Neural crest cell (in vitro differentiated cells): Measurements from ENCODE around the gene SLC13A2. TPM values are rescaled to one million over a fixed set of nuclear protein-coding genes. Genes with fewer than 3 reads are reported as not detected.
"Not testable (repeated sequence)": the region's sequence is repeated elsewhere in the genome, so short reads cannot be mapped to it uniquely, and the experiment has no call there.

Experiments
- DNase-seq: peaks from one replicate; pipeline ENCODE4 v3.0.0; 2021; ENCODE audit warnings: low read depth, mixed read lengths, low spot score
- H3K27ac Mint-ChIP-seq: one replicate; pipeline ENCODE4 v1.8.0; 2021; ENCODE audit warnings: mild to moderate bottlenecking, mixed read lengths; ENCODE audit not compliant: unreplicated experiment
- H3K27me3 Mint-ChIP-seq: 2 replicates; pipeline ENCODE4 v1.8.0; 2021; ENCODE audit warnings: low read depth, mild to moderate bottlenecking, mixed read lengths
- H3K36me3 Mint-ChIP-seq: 2 replicates; pipeline ENCODE4 v1.8.0; 2021; ENCODE audit warnings: low read depth, mild to moderate bottlenecking, mixed read lengths
- H3K4me1 Mint-ChIP-seq: 2 replicates; pipeline ENCODE4 v1.8.0; 2021; ENCODE audit warnings: mixed read lengths
- H3K4me3 Mint-ChIP-seq: one replicate; pipeline ENCODE4 v1.8.0; 2021; ENCODE audit warnings: mild to moderate bottlenecking, mixed read lengths
- H3K9me3 Mint-ChIP-seq: 2 replicates; pipeline ENCODE4 v1.8.0; 2021; ENCODE audit warnings: mixed read lengths
- CTCF ChIP-seq: fragments of 200-600 bp; sonication (generic); conservative IDR thresholded peaks from 2 replicates; pipeline ENCODE4 v1.5.0; 2021; ENCODE audit warnings: antibody characterized with exemption, mild to moderate bottlenecking
- total RNA-seq: library from RNA; stranded (reverse); gene quantifications from 2 replicates; pipeline ENCODE4 v1.2.1, GENCODE V29; 2021

Gene SLC13A2
- total RNA-seq, 1 donor from 2014 or later, result not detected

GRCh38 chr17:28443901-28444638 lies 29.4 kb upstream of the SLC13A2 start:
- Mint-ChIP-seq H3K4me3 (no peak overlapping the region), H3K4me1 (no peaks in the 10 kb centered on the region), H3K36me3 (no peaks in the 10 kb centered on the region), H3K9me3 (peaks cover 3% of the 10 kb centered on the region), H3K27me3 (peaks cover 31% of the 10 kb centered on the region), H3K27ac (no peak overlapping the region)
- no peak for DNase-seq
- no peak for TF ChIP-seq CTCF

GRCh38 chr17:28446716-28447395 lies 26.6 kb upstream of the SLC13A2 start:
- Mint-ChIP-seq H3K4me3 (no peak overlapping the region), H3K27ac (no peak overlapping the region)

GRCh38 chr17:28447396-28447760 lies 26.1 kb upstream of the SLC13A2 start:
- H3K27me3 Mint-ChIP-seq, result peaks cover 43% of the 10 kb centered on the region
- H3K4me1 Mint-ChIP-seq, result no peaks in the 10 kb centered on the region
- H3K9me3 Mint-ChIP-seq, result peaks cover 7% of the 10 kb centered on the region
- TF ChIP-seq CTCF, result no peak
- H3K36me3 Mint-ChIP-seq, result no peaks in the 10 kb centered on the region
- H3K27ac Mint-ChIP-seq, result no peak overlapping the region
- H3K4me3 Mint-ChIP-seq, result no peak overlapping the region
- DNase-seq, result no peak

More at GRCh38 chr17:28446716-28447395, 26.6 kb upstream of the SLC13A2 start:
- no peaks in the 10 kb centered on the region for H3K4me1 Mint-ChIP-seq
- H3K36me3 Mint-ChIP-seq, result no peaks in the 10 kb centered on the region
- TF ChIP-seq CTCF, result no peak
- H3K27me3 Mint-ChIP-seq, result peaks cover 46% of the 10 kb centered on the region
- no peak for DNase-seq
- H3K9me3 Mint-ChIP-seq, result peaks cover 7% of the 10 kb centered on the region

- H3K27me3 Mint-ChIP-seq, result peaks cover 51% of the 10 kb centered on the region
- no peaks in the 10 kb centered on the region for H3K36me3 Mint-ChIP-seq
- H3K4me3 Mint-ChIP-seq, result no peak overlapping the region
- peaks cover 10% of the 10 kb centered on the region for H3K9me3 Mint-ChIP-seq
- no peaks in the 10 kb centered on the region for H3K4me1 Mint-ChIP-seq
- TF ChIP-seq CTCF, result no peak
- no peak overlapping the region for H3K27ac Mint-ChIP-seq
- DNase-seq, result no peak
Observed at GRCh38 chr17:28449859-28450258, 23.6 kb upstream of the SLC13A2 start.

- no peak for DNase-seq
- H3K36me3 Mint-ChIP-seq, result peaks cover 4% of the 10 kb centered on the region
- H3K27ac Mint-ChIP-seq, result no peak overlapping the region
- TF ChIP-seq CTCF, result no peak
- no peak overlapping the region for H3K4me3 Mint-ChIP-seq
- H3K9me3 Mint-ChIP-seq, result no peaks in the 10 kb centered on the region
- no peaks in the 10 kb centered on the region for H3K4me1 Mint-ChIP-seq
- peaks cover 9% of the 10 kb centered on the region for H3K27me3 Mint-ChIP-seq
Observed at GRCh38 chr17:28457890-28458289, 15.6 kb upstream of the SLC13A2 start.

GRCh38 chr17:28458881-28459280 lies 14.6 kb upstream of the SLC13A2 start:
- not testable (repeated sequence) for H3K27ac Mint-ChIP-seq, H3K36me3 Mint-ChIP-seq, H3K4me1 Mint-ChIP-seq, H3K4me3 Mint-ChIP-seq, H3K9me3 Mint-ChIP-seq, DNase-seq, H3K27me3 Mint-ChIP-seq
